NK-92 treated with Interleukin-12 subunit alpha and Interleukin-12 subunit beta, amount 100 ng/mL, for 24 hours (cell line): ENCODE measurements around the gene LRRC37A.
A peak's percentile ranks its signal among the peaks of the same experiment; 100 is the strongest.
"Not testable (repeated sequence)": the region's sequence is repeated elsewhere in the genome, so short reads cannot be mapped to it uniquely, and the experiment has no call there.

ENCODE experiments used
- DNase-seq: peaks from one replicate; lab custom pipeline; 2025; lab: John Stamatoyannopoulos, UW

The LRRC37A gene

DNA sequence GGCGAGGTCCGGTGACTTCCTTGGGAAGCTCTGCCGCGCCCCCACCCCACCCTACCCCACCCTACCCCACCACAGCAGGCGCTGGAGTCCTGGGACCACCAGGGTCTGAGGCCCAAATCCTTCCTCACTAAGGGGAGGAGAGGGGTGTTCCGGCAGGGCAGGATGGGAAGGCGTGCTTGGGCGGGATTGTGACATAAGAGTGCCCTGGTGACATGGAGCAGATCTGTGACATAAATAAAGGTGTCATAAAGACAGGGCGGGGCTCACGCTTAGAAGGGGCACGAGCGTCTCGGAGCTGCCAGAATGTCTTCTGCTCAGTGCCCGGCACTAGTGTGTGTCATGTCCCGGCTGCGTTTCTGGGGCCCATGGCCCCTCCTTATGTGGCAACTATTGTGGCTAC, at the start of gene LRRC37A:
LRRC37A (plus strand) TSS at position 301 of the 400 bp plus-strand sequence; CDS start at position 304, 3 bp downstream.
- DNase-seq, result not testable (repeated sequence)

DNA sequence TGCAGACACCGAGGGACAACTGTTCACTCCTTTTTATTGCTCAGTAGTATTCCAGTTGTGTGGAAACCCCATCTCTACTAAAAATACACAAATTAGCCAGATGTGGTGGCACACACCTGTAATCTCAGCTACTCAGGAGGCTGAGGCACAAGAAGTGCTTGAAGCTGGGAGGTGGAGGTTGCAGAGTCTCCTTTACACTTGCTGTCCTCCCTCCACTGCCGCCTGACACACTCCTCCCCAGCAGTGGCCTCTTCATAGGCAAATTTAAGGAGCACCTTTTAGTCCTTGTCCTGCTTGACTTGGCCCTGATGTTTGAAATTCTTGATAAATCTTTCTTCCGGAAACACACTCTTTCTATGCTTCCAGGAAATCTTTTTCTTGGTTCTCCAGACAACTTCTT, 45.8 kb upstream of the LRRC37A start:
- DNase-seq, result not testable (repeated sequence)

DNA sequence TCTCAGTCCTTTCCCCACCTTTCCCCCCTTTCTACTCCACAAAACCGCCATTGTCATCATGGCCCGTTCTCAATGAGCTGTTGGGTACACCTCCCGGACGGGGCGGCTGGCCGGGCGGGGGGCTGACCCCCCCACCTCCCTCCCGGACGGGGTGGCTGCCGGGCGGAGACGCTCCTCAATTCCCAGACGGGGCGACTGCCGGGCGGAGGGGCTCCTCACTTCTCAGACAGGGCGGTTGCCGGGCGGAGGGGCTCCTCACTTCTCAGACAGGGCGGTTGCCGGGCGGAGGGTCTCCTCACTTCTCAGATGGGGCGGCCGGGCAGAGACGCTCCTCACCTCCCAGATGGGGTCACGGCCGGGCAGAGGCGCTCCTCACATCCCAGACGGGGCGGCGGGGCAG, 42.1 kb upstream of the LRRC37A start:
- DNase-seq, result not testable (repeated sequence)

DNA sequence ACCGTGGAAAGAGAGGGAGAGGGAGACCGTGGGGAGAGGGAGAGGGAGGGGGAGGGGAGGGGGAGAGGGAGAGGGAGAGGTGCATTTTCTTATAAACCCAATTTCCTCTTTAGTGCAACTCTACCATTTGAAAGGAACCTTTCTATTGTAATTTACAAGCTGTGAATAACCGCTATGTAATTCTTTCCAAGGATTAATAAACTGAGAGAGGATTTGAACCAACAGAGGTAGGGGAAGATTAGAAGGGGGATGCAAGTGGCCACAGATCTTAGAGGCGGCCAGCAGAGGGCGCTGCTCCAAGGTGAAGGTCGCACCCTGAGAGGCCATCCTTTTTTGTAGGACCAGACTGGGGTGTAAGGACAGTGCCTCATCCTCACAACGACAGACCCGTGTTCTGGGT, 41.2 kb upstream of the LRRC37A start:
- peak; percentile 35 for DNase-seq

DNA sequence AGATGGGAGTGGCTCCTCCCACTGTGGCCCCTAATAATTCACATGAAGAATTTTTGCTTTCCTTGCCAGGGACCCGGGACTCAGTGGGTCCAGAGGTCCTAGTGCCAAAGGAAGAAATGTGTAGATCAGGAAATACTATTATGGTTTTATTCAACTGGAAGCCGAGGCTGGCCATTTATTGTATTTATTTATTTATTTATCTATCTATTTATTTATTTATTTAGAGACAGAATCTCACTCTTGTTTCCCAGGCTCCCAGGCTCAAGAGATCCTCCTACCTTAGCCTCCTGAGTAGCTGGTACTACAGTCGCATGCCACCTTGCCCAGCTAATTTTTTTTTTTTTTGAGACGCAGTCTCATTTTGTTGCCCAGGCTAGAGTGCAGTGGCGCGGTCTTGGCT, 40.7 kb upstream of the LRRC37A start:
- not testable (repeated sequence) for DNase-seq

DNA sequence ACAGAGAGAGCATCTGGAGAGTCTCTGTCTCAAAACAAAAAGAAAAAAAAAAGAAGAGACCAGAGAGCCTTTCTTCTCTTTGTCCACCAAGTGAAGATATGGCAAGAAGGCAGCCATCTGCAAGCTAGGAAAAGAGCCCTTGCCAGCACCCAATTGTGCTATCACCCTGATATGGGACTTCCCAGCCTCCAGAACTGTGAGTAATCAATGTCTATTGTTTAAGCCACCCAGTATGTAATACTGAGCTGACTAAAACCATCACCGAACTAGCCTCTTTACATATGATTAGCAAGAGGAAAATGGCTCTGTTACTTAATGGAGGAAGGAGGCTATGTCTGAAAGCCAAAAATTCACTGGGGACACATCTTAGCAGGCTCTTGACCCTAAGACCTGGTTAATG, 38.6 kb upstream of the LRRC37A start:
- DNase-seq, result not testable (repeated sequence)

DNA sequence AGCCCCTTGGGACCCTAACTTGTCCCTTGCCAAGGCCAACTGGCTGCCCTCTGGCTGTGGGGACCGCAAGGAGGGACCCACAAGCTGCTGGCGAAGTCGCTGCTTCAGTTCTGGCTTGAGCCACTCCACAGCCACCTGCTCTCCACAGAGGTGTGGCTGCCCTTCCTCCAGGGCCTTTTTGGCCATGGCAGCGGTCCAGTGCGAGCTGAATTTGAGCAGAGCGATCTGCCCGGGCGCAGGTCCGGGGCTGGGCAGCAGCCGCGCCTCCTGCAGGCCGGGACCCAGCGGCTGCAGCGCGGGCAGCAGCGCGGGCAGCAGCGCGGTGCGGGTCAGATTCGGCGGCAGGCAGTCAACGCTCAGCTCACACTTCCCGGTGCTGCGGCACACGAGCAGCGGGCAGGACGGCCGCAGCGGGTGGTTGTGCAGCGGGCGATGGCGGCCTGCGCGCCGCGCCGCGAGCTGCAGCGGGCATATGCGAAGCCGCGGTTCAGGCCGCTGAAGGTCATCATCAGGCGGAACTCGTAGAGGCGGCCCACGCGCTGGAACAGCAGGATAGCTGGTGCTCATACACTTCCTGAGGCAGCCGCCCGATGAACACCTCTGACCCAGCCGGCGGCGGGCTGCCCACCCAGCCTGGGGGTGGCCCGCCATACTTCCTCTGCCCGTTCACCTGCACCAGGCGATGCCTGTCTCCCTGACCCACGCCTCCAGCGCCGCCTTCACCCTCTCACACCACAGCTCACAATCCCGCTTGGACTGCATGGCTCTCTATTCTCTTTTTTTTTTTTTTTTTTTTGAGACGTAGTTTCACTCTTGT, 34.9 kb upstream of the LRRC37A start:
- DNase-seq, result not testable (repeated sequence)

DNA sequence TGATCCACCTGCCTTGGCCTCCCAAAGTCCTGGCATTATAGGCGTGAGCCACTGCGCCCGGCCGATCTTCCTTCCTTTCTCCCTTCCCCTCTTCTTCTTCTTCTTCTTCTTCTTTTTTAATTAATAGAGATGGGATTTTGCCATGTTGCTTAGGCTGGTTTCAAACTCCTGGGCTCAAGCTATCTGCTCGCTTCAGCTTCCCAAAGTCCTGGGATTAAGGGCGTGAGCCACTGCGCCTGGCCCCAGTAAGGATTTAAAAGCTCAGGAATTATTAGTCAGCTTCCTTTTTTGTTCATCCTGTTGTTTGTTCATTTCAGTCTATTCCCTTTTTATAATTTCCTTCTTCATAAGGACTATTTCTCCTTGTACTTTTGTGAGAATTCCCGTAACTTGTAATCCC, 32.7 kb upstream of the LRRC37A start:
- DNase-seq, result no peak

DNA sequence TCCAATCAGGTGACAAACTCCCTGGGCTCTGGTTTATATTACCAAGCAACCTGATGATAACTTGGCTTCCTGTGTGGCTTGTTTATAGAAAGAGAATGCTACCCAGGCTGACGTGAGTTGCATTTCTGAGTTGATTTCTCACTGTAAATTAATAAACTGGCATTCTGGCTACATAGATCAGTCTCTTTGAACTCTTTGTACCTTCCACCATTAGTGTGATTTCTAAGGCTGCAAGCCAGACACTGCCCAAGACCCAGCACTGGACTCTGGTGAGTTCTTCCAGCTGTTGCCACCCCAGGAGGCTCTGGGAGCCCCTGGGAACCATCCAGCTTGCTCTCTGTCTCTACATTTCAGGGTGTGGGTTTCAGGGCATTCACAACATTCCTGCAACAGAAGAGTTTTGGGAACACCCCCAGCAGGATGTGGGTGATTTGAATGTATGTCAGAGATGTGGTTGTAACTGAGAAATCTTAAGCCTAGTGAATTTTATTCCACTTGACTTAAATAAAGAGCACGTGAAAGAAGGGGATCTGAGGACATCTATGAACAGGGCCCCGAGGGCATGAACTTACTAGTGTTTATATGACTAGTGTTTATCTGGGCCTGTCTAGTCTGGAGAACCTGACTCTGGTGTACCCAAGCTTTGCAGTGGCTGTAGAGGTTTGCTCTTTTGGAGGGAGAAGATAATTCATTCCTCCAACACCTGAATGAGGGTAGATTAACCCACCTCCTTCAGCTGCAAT, 30.3 kb upstream of the LRRC37A start:
- DNase-seq, result no peak

DNA sequence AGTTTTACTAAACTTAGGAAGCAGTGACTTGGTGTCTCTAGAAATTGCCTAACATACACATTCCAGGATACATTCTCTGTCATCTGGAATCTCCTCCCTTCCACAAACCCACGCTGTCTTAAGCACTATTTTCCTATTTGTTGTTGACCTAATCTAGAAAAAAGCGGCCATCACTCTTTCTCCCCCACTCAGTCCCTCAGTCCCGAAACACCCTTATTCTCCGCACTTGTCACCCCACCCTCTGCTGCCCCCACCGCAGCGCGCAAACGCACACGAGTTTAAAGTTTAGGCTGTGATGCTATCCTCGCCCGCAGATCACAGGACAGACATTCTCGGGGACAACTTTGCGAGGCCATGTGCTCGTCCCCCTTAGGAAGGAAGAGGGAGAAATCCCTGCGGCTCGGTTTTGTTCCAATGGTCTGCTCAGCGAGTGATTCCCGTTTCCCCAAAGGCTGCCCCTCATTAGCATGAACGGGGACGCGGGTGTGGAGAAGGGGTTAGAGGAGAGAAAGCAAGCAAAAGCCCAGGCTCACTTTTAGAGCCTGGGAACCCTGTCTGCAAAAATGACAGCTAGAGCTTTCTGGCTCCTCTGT, 28.8 kb upstream of the LRRC37A start:
- not testable (repeated sequence) for DNase-seq

DNA sequence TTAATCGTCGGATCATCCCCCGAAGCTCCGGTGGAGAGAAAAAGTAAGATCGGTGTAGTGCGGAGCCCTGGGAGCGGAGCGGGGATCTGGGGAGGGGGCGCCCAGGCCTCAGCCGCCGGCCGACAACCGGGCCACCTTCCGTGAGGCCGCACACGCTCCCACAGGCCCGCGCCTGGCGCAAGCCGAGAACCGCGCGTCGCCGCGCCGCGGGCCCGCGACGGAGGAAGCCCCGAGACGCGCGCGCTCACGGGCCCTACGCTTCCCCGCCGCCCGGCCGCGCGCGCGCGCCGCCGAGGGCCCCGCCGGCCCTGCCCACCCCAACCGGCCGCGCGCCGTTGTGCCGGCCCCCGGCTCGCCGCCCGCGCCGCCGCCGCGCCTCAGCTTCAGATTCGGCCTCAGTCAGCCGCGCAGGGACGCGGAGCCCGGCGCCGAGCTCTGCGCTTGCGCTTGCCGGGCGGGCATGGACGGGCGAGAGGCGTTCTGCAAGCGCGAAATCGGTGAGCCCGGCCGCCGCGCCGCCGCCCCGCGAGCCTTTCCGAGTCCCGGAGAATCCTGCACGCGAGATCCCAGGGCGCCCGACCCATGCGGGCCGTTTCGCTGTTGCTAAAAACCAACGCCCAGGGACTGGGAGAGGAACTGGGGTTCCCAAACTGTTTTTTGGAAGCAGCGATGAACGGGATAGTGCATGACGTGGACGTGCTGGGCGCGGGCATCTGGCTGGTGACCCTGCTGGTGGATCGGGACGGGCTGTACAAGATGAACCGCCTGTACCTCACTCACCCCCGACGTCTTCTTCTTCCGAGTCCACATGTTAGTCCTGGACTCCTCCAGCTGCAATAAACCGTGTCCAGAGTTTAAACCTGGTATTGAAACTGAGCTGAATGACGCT, 28.0 kb upstream of the LRRC37A start:
- DNase-seq, result peak; percentile 71

DNA sequence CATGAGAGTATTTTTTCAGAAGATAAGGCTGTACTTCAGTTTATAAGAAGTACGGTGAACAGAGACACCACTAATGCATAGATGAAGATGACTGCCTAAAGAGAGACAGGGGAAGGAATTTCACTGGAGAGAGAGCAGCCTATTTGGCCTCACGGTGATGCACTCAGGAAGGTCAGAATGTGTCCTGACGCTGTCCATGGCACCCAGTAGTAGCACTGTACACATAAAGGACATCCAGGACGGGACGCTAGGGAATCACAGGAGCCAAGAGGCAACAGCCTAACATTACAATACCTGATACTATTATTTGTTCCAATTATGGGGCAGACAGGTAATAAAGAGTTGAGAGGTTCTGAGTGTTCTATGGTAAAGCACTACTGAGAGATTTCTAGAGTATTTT, 24.9 kb upstream of the LRRC37A start:
- no peak for DNase-seq

DNA sequence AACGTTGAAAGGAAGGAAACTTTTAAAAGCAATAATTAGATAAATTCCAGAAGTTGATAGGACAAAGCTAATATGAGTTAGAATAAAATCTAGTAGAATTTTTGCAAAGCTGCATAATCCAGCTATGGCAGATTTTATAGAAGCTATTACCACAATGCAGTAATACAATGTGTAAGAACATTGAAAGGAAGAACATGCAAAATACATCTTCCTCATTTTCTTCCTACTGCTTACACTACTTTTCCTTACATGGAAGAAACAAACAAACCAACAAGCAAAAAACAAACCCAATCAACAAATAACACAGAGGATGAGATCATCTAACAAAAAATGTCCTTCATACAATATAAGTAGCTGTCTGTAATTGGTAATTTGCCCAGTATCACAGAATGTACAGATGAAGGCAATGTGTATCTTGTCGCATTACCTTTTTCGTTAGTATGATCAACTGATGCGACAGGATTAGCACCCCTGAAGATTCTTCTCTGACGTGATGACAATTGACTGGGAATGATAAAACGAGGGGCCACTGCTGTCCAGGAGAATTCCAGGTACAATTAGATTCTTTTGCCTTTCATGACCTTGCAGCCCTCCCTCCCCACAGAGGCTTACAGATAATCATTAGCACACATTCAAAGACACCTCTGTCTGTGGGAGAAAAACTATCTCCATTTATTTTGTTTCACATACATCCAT, 21.2 kb upstream of the LRRC37A start:
- no peak for DNase-seq

DNA sequence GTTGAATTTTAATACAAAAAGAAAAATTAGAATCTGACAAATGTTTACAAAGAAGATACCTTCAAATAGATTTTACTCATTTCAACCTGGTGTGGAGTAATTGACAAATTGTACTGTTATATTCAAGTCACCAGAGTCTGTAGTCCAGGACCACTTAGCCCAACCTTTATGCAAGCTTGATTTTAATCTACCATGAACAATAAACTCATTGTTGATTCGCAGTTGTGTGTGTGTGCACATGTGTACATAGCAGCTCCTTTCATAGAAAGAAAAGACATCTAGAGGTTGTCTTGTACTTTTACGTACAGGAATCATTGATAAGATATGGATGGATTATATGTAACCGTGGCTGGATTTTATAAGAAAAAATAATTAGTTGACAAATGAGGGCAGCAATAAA, 20.7 kb upstream of the LRRC37A start:
- no peak for DNase-seq

DNA sequence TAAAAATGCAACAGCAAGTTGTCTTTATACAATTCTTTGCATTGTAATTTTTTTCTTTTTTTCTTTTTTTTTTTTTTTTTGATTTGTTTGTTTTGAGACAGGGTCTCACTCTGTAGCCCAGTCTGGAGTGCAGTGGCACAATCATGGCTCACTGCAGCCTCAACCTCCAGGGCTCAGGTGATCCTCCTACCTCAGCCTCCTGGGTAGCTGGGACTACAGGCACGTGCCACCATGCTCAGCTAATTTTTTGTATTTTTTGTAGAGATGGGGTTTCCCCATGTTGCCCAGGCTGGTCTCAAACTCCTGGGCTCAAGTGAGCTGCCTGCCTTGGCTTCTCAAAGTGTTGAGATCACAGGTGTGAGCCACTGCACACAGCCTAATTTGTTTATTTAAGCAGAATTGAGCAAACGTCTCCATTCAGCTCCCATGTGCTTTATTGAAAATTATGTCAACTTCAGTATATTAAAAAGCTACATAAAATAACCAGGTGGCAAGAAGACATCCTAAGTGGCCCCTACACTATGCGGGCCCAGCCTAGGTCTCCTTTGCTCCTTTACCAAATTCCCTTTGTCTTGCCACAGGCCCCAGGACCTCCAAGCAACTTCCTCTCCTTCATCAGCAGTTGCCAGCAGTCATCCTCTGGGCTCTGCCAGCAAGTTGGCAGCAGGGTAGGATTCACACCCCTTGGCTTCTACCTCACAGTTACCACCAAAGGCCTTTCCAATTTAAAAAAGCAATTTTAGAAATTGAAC, 18.0 kb upstream of the LRRC37A start:
- not testable (repeated sequence) for DNase-seq

DNA sequence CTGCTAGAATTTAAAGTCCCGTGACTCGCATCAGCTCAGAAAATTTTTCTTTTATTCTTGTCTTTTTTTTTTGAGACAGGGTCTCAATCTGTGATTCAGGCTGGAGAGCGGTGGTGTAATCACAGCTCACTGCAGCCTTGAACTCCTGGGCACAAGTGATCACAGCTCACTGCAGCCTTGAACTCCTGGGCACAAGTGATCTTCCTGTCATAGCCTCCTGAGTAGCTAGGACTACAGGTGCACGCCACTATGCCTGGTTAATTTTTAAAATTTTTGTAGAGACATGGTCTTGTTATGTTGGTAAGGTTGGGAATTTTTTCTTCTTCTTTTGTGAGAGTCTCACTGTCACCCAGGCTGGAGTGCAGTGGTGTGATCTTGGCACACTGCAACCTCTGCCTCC, 13.6 kb upstream of the LRRC37A start:
- not testable (repeated sequence) for DNase-seq

DNA sequence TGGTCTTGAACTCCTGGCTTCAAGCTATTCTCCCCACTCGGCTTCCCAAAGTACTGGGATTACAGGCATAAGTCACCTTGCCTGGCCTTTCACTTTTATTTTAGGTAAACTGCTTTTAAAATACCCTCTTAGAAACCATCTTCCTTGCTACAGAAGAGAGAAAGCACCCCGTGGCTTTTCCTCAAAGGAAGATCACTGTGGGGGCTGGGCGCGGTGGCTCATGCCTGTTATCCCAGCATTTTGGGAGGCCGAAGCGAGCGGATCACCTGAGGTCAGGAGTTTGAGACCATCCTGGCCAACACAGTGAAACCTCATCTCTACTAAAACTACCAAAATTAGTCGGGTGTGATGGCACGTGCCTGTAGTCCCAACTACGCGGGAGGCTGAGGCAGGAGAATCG, 12.3 kb upstream of the LRRC37A start:
- DNase-seq, result not testable (repeated sequence)

DNA sequence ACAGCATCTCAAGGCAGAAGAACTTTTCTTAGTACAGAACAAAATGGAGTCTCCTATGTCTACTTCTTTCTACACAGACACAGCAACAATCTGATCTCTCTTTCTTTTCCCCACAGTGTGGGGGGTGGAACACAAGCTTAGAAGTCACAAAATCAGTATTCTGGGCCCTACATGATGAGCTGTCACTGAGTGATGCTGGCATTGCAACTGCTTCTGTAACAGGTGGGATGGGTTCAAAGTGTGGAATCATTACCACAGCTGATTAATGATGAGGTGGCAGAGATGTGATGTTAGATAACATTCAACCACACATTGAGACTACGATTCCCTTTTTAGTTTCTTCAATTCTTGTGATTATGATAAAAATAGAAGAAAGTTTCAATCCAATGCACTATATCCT, 10.5 kb upstream of the LRRC37A start:
- peak; percentile 11 for DNase-seq

DNA sequence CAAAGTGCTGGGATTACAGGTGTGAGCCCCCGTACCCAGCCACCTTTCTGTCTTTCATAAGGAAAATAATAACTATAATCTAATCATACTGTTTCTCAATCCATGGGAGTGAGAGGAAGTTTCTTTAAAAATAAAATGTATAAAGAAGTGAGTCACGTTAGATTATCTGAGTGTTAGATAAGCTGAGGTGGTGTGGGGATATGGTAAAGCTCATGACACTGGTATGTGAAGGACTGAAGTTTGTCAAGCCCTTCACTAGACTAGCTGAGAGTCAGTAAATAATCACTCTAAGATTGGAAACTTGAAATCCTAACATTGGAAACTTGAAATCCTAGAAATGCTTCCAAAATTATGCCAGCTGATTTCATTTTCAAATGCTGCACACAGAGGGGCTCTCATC, 9.4 kb upstream of the LRRC37A start:
- not testable (repeated sequence) for DNase-seq

DNA sequence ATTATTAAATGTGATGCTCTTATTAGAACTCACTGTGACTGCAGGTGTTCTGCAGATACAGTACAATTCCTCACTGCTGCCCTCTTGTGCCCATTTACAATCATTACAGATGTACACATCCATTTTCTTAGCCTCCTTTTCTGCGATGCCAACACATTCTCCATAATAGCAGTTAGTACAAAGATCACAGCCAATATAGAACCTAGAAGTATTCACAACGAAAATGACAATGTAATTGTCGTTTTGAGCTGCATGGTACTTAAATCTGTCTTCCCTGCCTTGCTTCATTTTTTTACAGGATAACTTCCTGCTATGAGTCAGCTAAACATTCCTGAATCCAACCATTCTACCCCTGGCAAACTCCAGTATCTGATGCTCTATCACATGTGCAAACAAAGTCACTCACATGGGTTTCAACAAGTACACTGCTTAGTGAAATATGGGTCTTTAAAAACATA, 8.1 kb upstream of the LRRC37A start:
- peak; percentile 26 for DNase-seq
